HepG2 (cell line): Measurements from ENCODE around the gene VTI1B. TPM values are rescaled to one million over a fixed set of nuclear protein-coding genes. Genes with fewer than 3 reads are reported as not detected.

Source experiments
- AGO1 ChIP-seq: fragments of 200-400 bp; formaldehyde crosslinking; IDR thresholded peaks from 2 replicates; pipeline ENCODE4 v1.6.1; 2017; ENCODE audit warnings: mild to moderate bottlenecking, low read depth, low read length, moderate library complexity; ENCODE audit not compliant: poor library complexity, severe bottlenecking
- ASH2L ChIP-seq: fragments of 300-600, 200-600 bp; sonication (generic); IDR thresholded peaks from 2 replicates; pipeline ENCODE4 v1.7.0; 2017; ENCODE audit warnings: low read depth, mild to moderate bottlenecking, moderate library complexity, mixed read lengths, low read length; ENCODE audit not compliant: insufficient read length
- BORCS8-MEF2B ChIP-seq: sonication (generic); formaldehyde crosslinking; IDR thresholded peaks from 2 replicates; pipeline ENCODE4 v1.8.0; 2022; ENCODE audit warnings: mild to moderate bottlenecking, missing genetic modification reagents
- EZH2 ChIP-seq: conservative IDR thresholded peaks from 2 replicates; pipeline ENCODE4 v1.6.1; 2012; ENCODE audit warnings: mild to moderate bottlenecking, low read depth, low read length, moderate library complexity
- GFI1 ChIP-seq: sonication (generic); formaldehyde crosslinking; IDR thresholded peaks from 2 replicates; pipeline ENCODE4 v1.5.0; 2020; ENCODE audit warnings: missing genetic modification reagents, mild to moderate bottlenecking, borderline replicate concordance
- ISL2 ChIP-seq: sonication (generic); formaldehyde crosslinking; IDR thresholded peaks from 2 replicates; pipeline ENCODE4 v1.5.0; 2020; ENCODE audit warnings: missing genetic modification reagents
- KMT2B ChIP-seq: IDR thresholded peaks from 2 replicates; pipeline ENCODE4 v1.6.1; 2016; ENCODE audit warnings: missing genetic modification reagents, missing compliant biosample characterization
- MXD3 ChIP-seq: IDR thresholded peaks from 2 replicates; pipeline ENCODE4 v1.6.1; 2016; ENCODE audit warnings: mild to moderate bottlenecking, missing biosample characterization, missing genetic modification reagents
- MYPOP ChIP-seq: sonication (generic); formaldehyde crosslinking; IDR thresholded peaks from 2 replicates; pipeline ENCODE4 v1.8.1; 2023; ENCODE audit warnings: mild to moderate bottlenecking, moderate library complexity, missing genetic modification reagents
- NR2F6 ChIP-seq, 2 experiments: IDR thresholded peaks; 2 replicates each; pipeline ENCODE4 v1.6.1; 2016; ENCODE audit warnings: antibody characterized with exemption in 1 of 2, mild to moderate bottlenecking in 1 of 2
- SALL1 ChIP-seq: sonication (generic); formaldehyde crosslinking; IDR thresholded peaks from 2 replicates; pipeline ENCODE4 v1.8.0; 2022; ENCODE audit warnings: mild to moderate bottlenecking, missing genetic modification reagents
- SMAD1 ChIP-seq: sonication (generic); formaldehyde crosslinking; IDR thresholded peaks from 2 replicates; pipeline ENCODE4 v1.4.0; 2020; ENCODE audit warnings: missing genetic modification reagents, low read depth, mild to moderate bottlenecking, borderline replicate concordance
- SOX13 ChIP-seq, 3 experiments: fragments of 450-650 bp in 1 of 3; sonication (generic) in 1 of 3; formaldehyde crosslinking in 1 of 3; IDR thresholded peaks in 2 of 3; conservative IDR thresholded peaks in 1 of 3; 2 replicates each; pipeline versions ENCODE4 v1.5.0 to v1.6.1; 2016 to 2020; ENCODE audit warnings: antibody characterized with exemption in 1 of 3, mild to moderate bottlenecking in 1 of 3, missing compliant biosample characterization in 1 of 3, missing genetic modification reagents in 1 of 3, moderate library complexity in 1 of 3
- SRSF4 ChIP-seq: fragments of 200-400 bp; formaldehyde crosslinking; IDR thresholded peaks from one replicate; pipeline ENCODE4 v1.6.1; 2018; ENCODE audit warnings: mild to moderate bottlenecking, low read depth, low read length, moderate library complexity; ENCODE audit not compliant: poor library complexity, severe bottlenecking
- THAP11 ChIP-seq: IDR thresholded peaks from 2 replicates; pipeline ENCODE4 v1.6.1; 2016; ENCODE audit warnings: missing biosample characterization, missing genetic modification reagents
- ZFP37 ChIP-seq: sonication (generic); formaldehyde crosslinking; IDR thresholded peaks from 2 replicates; pipeline ENCODE4 v1.4.0; 2020; ENCODE audit warnings: missing genetic modification reagents, borderline replicate concordance
- ZNF136 ChIP-seq: sonication (generic); formaldehyde crosslinking; IDR thresholded peaks from 2 replicates; pipeline ENCODE4 v1.8.1; 2022; ENCODE audit warnings: low read depth, mild to moderate bottlenecking, moderate library complexity, missing genetic modification reagents
- ZNF446 ChIP-seq: sonication (generic); formaldehyde crosslinking; IDR thresholded peaks from 2 replicates; pipeline ENCODE4 v1.5.0; 2020; ENCODE audit warnings: mild to moderate bottlenecking, missing genetic modification reagents
- ZNF550 ChIP-seq: sonication (generic); formaldehyde crosslinking; IDR thresholded peaks from 2 replicates; pipeline ENCODE4 v1.4.0; 2020; ENCODE audit warnings: mild to moderate bottlenecking, missing genetic modification reagents, borderline replicate concordance
- ZNF564 ChIP-seq: sonication (generic); formaldehyde crosslinking; IDR thresholded peaks from 2 replicates; pipeline ENCODE4 v1.8.1; 2023; ENCODE audit warnings: mild to moderate bottlenecking, missing genetic modification reagents
- ZNF576 ChIP-seq: sonication (generic); formaldehyde crosslinking; IDR thresholded peaks from 2 replicates; pipeline ENCODE4 v1.4.0; 2020; ENCODE audit warnings: mild to moderate bottlenecking, missing genetic modification reagents
- ZSCAN9 ChIP-seq: IDR thresholded peaks from 2 replicates; pipeline ENCODE4 v1.6.1; 2016; ENCODE audit warnings: borderline replicate concordance
- polyA plus RNA-seq, 8 experiments: library from polyadenylated mRNA; depleted of rRNA in 3 of 8; stranded (reverse) in 7 of 8; unstranded in 1 of 8; fragments of >200 nt; fragmentation: Illumina TruSeq in 4 of 8; extraction: Trizol in 4 of 8; gene quantifications; 2 replicates each; pipeline versions ENCODE4 v1.2.1 to v1.2.3, GENCODE V29; 2011 to 2016; ENCODE audit warnings: low read depth in 4 of 8, missing spikeins in 1 of 8, mixed read lengths in 1 of 8; ENCODE audit not compliant: insufficient read depth in 1 of 8
- total RNA-seq, 5 experiments: library from RNA; depleted of rRNA; stranded (reverse); fragments of >200 nt; fragmentation: Illumina TruSeq; extraction: Trizol; gene quantifications; 2 replicates each; pipeline ENCODE4 v1.2.3, GENCODE V29; 2016; ENCODE audit warnings: low read depth in 1 of 5
- TF ChIP-seq, protein P1 (sequence below): sonication (generic); formaldehyde crosslinking; IDR thresholded peaks from 2 replicates; pipeline ENCODE4 v1.4.0; 2020; ENCODE audit warnings: missing genetic modification reagents

Gene VTI1B
- total and polyA plus RNA-seq, 2 of the 13 experiments (the other 11 are each of a cell fraction or from before 2014, with no cell fraction given) = 39.0 to 103 TPM

DNA sequence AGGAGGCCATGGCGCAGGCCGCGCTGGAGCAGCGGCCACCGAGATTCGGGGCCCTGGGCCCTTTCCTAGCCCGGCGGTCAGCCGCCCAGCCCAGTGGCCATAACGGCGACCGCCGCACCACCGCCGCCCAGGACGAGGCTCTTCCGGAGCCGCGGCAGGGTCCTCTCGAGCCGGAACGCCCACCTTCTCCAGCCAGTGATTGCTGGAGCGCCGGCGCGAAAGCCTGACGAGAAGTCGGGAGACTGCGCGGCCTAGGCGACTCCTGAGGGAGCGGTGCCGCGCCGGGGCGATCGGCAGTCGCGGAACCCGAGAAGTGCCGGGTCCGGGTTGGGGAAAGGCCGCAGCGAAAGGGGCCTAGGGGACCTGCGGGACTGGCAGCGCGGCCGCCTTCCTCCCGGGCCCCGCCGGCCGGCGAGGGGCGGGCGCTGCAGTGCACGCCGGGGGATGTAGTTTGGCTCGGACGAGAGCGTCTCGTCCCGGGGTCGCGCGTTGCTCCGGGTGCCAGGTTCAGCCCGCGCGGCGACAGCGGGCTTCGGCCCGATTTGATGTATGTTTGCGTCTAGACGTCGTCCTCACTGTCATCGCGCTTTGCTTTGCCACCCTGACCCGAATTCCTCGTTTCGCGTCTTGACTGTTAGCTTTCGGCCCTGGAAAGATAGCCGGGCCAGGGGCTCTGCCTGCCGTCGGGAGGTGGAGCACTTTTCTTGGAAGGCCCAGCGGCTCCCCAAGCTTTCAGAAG is at the start of gene VTI1B (continued):
- TF ChIP-seq NR2F6 (IDR thresholded peaks at IDR 0.05) = no peak
- TF ChIP-seq NR2F6 (CRISPR knock-in tag; IDR thresholded peaks at IDR 0.05) = no peak
- TF ChIP-seq, protein P1, sequence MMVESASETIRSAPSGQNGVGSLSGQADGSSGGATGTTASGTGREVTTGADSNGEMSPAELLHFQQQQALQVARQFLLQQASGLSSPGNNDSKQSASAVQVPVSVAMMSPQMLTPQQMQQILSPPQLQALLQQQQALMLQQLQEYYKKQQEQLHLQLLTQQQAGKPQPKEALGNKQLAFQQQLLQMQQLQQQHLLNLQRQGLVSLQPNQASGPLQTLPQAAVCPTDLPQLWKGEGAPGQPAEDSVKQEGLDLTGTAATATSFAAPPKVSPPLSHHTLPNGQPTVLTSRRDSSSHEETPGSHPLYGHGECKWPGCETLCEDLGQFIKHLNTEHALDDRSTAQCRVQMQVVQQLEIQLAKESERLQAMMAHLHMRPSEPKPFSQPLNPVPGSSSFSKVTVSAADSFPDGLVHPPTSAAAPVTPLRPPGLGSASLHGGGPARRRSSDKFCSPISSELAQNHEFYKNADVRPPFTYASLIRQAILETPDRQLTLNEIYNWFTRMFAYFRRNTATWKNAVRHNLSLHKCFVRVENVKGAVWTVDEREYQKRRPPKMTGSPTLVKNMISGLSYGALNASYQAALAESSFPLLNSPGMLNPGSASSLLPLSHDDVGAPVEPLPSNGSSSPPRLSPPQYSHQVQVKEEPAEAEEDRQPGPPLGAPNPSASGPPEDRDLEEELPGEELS (CRISPR knock-in tag) = 0 out of 2 replicates have a peak, but pooled peaks have one; percentile 13
- no peak for TF ChIP-seq SMAD1 (CRISPR knock-in tag)
- TF ChIP-seq SOX13 (IDR thresholded peaks at IDR 0.05) = no peak
- TF ChIP-seq SOX13 (CRISPR knock-in tag; conservative IDR thresholded peaks at IDR 0.05 in 1 of 2, IDR thresholded peaks at IDR 0.05 in 1 of 2) = no peak
- TF ChIP-seq THAP11 = peak; percentile 99
- TF ChIP-seq SALL1 = peak; percentile 53
- peak; percentile 56; the same call in 1 of the 2 replicates for TF ChIP-seq ZNF564 (CRISPR knock-in tag)
- TF ChIP-seq ZFP37 = no peak
- TF ChIP-seq AGO1 = peak; percentile 93
- TF ChIP-seq EZH2 = no peak
- peak; percentile 18 for TF ChIP-seq ISL2 (CRISPR knock-in tag)
- peak; percentile 95 for TF ChIP-seq ASH2L
- 0 out of 2 replicates have a peak, but pooled peaks have one; percentile 55 for TF ChIP-seq ZNF446 (CRISPR knock-in tag)
- 0 out of 2 replicates have a peak, but pooled peaks have one; percentile 27 for TF ChIP-seq MYPOP
- TF ChIP-seq MXD3 (CRISPR knock-in tag) = peak; percentile 79
- TF ChIP-seq ZNF136 (CRISPR knock-in tag) = 0 out of 2 replicates have a peak, but pooled peaks have one; percentile 74
- TF ChIP-seq BORCS8-MEF2B = peak; percentile 45; the same call in 1 of the 2 replicates
- TF ChIP-seq ZSCAN9 = no peak; the same call in 1 of the 2 replicates
- TF ChIP-seq ZNF576 (CRISPR knock-in tag) = no peak
- TF ChIP-seq SRSF4 = peak; percentile 39
- TF ChIP-seq KMT2B (CRISPR knock-in tag) = peak; percentile 81
- TF ChIP-seq ZNF550 (CRISPR knock-in tag) = 0 out of 2 replicates have a peak, but pooled peaks have one; percentile 45
- TF ChIP-seq GFI1 (CRISPR knock-in tag) = peak; percentile 62; the same call in 1 of the 2 replicates
